Inferior parietal cortex (tissue), 1 donor: Measurements from ENCODE around the gene EAF1.
"Not testable (repeated sequence)": the region's sequence is repeated elsewhere in the genome, so short reads cannot be mapped to it uniquely, and the experiment has no call there.

ENCODE experiments used
- DNase-seq: peaks from one replicate; pipeline ENCODE4 v3.0.0-alpha.2; 2016; ENCODE audit errors: extremely low spot score

The EAF1 gene

DNA sequence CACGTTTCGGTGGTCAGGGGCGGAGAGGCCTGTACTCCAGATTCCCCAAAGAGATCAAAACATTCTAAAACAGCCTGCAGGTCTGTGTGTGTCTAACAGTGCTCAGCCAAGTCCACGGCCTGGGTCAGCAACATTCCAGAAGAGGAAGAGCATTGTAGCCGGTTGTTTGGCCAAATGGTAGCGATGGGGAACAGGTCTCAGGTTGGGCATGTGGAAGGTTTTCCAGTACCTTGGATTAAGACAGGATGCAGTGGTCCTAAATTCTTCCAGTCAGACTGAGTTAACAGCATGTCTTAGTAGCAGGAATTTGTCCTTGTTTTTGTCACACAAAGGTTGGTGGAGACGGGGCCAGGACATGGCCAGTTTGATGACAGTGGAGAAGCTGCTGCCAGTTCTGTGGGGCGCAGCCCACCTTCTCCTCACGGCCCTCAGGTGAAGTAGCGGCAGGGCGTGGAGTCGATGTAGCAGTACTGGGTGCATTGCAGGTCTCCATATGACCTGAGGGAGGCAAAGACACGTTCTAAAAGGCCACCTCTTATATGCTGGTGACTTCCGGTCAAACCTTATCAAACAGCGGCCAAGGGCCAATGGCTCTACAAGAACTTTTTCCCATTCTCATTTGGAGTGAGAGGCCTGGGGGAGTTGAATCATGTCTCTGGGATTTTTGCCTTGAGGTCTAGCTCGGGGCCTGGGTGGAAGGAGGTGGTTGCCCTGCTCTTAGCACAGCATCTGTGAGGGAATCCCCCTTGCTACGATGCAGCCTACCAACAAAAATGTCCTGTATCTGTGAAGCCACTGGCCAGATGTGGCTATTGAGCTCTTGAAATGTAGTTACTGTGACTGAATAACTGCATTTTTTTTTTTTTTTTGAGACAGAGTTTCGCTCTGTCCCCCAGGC is 24.1 kb downstream of the EAF1 start:
- no peak for DNase-seq

- no peak for DNase-seq
Measured at GRCh38 chr3:15452156-15452555, 24.8 kb downstream of the EAF1 start.

DNA sequence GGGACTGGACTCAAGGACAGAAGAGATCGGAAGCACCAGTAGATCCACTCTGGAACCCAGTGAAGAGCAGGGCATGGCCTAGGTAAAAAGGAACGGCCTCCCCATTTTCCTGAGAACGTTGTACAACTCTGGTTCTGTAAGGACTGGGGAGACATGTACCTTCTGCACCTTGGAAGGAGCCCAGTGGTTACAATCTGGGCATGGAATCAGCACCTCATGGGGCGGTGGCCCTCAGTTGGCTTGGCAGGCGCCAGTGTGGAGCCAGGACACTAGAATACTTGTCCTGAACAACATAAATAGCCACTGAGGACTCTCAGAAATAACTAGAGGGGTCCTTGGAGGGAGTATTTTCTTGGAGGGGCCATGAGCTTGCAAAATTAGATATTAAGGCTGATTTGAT is 25.6 kb downstream of the EAF1 start:
- DNase-seq, result no peak

GRCh38 chr3:15453501-15453900 is 26.1 kb downstream of the EAF1 start:
- DNase-seq, result no peak

- DNase-seq, result no peak
Measured at GRCh38 chr3:15453991-15454625, 26.7 kb downstream of the EAF1 start.

- no peak for DNase-seq
Measured at GRCh38 chr3:15454965-15455364, 27.6 kb downstream of the EAF1 start.

- no peak for DNase-seq
Measured at GRCh38 chr3:15455756-15456155, 28.4 kb downstream of the EAF1 start.

DNA sequence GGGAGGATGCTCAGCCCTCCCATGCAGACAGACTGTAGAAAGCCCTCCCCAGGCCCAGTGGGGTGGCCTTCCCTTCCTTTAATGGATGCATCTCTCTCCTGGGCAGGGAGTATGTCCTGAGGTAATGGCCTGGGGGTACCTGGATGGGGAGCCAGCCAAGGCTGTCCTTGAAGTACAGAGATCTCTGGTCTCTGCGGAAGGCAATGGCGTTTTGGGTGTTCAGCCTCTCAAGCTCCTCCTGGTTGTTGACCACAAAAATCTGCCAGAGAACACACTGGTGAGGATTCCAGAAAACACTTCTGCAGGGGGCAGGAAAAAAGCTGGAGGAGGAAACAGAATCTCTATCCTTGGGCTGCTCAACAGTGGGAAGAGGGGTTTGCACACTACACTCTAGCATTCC is 28.9 kb downstream of the EAF1 start:
- DNase-seq, result no peak

DNA sequence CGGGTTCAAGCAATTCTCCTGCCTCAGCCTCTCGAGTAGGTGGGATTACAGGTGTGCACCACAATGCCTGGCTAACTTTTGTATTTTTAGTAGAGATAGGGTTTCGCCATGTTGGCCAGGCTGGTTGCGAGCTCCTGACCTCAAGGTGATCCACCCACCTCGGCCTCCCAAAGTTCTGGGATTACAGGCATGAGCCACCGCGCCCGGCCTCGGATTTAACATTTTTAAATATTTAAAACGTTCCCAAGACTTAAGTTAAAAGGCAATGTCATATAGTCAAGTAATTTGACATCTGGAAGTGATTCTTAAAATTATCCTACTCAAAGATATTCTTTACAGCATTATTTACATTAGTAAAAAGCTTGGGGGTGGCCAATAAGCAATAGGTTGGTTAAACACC is 29.5 kb downstream of the EAF1 start:
- not testable (repeated sequence) for DNase-seq

DNA sequence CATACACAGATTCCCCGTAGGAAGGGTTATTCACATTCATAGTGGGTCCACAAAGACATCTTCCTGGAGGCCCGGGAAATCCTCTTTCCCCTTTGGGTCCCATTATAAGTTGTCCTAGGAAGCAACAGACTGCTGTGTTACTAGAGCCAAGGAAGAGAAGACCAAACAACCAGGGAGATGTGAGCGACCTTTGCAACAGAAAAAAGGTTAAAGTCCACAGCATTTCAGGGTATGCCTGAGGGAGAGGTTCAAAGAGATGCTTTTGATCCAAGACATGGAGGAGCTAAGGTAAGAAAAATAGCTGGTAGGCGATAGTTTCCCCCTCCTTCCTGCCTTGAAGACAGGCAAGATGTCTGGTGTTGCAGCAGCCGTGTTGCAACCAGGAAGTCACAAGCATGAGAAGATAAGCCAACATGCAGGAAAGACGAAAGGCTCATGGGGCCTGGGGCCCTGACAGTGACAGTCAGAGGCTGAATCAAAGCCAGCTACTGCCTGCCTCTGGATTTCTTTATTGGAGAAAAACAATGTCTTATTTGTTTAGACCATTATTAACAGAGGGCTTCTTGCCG is 30.9 kb downstream of the EAF1 start:
- no peak for DNase-seq

GRCh38 chr3:15460891-15461531 is 33.6 kb downstream of the EAF1 start:
- DNase-seq, result no peak

DNA sequence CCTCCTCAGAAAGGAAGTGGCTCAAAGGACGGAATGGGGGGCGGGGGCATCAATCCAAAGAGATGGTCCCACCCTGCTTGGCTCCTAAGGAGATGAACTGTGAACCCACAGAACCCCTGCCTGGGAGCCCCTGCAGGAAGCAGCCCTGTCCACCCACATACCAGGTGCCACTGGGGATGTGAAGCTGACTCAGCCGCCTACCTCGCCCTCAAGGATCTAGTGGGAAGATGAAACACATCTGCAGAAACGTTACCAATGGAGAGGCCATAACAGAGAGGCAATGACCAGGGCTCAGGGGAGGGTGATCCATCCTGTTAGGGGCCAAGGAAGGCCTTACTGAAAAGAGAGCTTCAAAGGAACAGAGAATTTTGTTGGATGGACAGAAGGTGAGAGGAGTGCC is 35.1 kb downstream of the EAF1 start:
- no peak for DNase-seq

GRCh38 chr3:15465876-15466585 is 38.6 kb downstream of the EAF1 start:
- no peak for DNase-seq

DNA sequence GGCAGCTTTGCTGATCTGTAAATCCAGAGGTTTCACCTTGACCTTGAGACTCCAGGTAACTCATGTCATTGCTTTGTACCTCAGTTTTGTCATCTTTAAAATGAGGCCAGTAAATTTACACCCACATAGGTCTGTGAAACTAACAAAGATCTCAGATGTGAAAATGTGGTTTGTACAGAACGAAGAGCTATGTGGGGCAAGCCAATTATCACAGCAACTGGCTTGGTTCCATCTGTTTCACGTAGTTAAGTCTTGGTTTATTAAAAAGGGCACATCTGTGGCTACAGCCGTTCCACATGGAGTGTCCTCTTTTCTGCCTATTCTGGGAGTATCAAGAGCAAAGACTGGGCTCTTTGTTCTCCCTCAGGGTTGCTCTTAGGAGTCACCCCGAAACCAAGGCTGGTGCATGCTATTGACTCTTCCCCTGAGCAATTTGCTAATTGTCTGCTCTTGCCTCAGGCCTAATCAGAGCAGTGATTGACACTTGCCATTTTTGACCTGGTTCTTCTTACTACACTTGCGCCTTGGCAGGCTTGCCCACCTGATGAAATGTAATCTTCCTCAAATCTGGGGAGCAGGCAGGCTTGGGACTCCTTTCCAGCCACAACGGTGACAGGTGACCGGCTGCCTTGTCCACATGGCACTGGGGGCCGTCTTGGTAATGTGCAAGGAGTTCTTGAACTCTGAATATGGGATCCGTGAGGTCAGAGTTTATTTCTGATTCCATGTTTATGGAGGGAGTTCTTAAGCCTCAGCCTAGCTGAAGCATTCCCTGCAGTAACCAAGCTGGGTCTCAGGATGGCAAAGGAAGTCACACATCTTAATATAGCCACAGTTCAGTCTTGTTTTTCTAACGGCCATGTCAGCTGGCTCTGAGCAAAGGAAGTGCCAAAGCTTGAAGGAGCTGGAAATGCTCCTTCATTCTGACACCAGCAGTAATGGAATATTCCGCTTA is 40.1 kb downstream of the EAF1 start:
- peak; percentile 20 for DNase-seq

- DNase-seq, result no peak
Measured at GRCh38 chr3:15470261-15470660, 42.9 kb downstream of the EAF1 start.

DNA sequence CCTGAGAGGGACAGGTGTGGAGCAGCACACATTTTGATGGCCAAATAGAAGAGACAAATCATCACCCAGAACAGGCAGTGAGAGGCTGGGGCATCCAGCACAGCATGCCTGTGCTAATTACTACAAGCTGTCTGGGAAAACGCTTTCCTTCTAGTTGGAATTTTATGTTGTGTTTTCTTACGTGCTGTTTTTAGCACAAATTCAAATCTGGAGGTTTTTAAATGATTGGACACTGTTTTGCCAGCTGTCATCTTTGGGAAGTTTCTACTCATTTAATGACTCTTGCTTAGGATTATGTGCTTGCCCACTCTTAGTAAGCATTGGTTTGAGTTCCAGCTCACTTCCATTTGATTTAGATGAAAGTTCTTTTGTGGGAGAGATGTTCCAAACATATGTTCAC is 43.5 kb downstream of the EAF1 start:
- no peak for DNase-seq

- DNase-seq, result no peak
Measured at GRCh38 chr3:15471861-15472260, 44.5 kb downstream of the EAF1 start.

DNA sequence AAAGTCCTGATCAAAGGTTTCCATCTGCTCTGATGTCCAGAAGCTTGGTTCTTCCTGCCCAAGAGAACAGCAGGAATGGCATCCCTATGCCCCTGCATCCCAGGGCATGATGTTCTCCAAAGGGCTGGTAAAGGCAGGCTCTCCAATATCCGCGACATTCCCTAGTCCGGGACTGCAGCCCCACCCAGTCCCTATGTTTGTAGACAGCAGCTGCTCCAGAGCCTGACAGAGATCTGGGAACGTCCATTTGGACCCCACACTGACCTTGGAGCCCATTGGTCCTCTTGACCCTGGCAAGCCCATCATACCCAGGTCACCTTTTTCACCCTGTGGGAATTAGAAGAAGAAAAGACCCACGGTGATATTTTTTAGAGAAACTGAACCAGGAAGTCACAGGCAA is 47.8 kb downstream of the EAF1 start:
- no peak for DNase-seq

GRCh38 chr3:15476378-15476777 is 49.0 kb downstream of the EAF1 start:
- peak; percentile 39 for DNase-seq

GRCh38 chr3:15477951-15478639 is 50.7 kb downstream of the EAF1 start:
- no peak for DNase-seq
